ENCODE results near the gene FSTL3. TPM values are rescaled to one million over a fixed set of nuclear protein-coding genes. Genes with fewer than 3 reads are reported as not detected.
"Not testable (repeated sequence)": the region's sequence is repeated elsewhere in the genome, so short reads cannot be mapped to it uniquely, and the experiment has no call there.

The FSTL3 gene
- total RNA-seq, 1 donor: 7.5 TPM

GRCh38 chr19:680287-681028 is 4.3 kb downstream of the FSTL3 start:
- peak; percentile 97 to 98 (median 98) for DNase-seq (ENCODE audit: low read depth in 2 of 3, low spot score in 2 of 3)

- peak in 2 of 3 donors; percentile 92 to 96 for DNase-seq (ENCODE audit: low read depth in 2 of 3, low spot score in 2 of 3)
These were observed 5.1 kb downstream of the FSTL3 start for GRCh38 chr19:681029-682019.

DNA sequence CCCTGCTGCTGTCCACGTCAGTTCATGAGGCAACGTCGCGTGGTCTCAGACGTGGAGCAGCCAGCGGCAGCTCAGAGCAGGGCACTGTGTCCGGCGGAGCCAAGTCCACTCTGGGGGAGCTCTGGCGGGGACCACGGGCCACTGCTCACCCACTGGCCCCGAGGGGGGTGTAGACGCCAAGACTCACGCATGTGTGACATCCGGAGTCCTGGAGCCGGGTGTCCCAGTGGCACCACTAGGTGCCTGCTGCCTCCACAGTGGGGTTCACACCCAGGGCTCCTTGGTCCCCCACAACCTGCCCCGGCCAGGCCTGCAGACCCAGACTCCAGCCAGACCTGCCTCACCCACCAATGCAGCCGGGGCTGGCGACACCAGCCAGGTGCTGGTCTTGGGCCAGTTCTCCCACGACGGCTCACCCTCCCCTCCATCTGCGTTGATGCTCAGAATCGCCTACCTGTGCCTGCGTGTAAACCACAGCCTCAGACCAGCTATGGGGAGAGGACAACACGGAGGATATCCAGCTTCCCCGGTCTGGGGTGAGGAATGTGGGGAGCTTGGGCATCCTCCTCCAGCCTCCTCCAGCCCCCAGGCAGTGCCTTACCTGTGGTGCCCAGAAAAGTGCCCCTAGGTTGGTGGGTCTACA is 6.6 kb downstream of the FSTL3 start:
- no peak for DNase-seq (ENCODE audit: low read depth in 2 of 3, low spot score in 2 of 3)

DNA sequence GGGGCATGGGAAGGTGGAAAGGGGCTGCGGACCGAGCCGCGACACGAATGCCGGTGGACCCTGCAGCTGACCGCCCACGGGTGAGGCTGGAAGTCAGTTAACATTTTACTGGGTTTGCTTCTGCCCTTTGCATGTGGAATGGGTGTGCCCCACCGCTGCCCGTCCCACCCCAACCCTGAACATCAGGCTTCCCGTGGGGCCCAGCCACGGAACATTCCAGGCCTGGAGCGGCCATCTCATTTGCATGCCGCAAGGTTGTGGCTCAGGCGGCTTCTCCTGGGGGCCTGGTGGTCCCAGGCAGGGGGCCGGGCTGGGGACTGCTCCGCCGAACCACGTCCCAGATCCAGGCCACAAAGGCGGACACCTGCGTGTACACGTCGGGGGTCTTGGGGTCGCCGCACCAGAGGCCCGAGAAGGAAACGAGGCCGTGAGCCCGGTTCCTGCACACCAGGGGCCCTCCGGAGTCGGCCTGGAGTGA is 9.3 kb downstream of the FSTL3 start:
- no peak for DNase-seq (ENCODE audit: low read depth in 2 of 3, low spot score in 2 of 3)

- no peak for DNase-seq (ENCODE audit: low read depth in 2 of 3, low spot score in 2 of 3)
These were observed 10.6 kb downstream of the FSTL3 start for GRCh38 chr19:686589-687297.

DNA sequence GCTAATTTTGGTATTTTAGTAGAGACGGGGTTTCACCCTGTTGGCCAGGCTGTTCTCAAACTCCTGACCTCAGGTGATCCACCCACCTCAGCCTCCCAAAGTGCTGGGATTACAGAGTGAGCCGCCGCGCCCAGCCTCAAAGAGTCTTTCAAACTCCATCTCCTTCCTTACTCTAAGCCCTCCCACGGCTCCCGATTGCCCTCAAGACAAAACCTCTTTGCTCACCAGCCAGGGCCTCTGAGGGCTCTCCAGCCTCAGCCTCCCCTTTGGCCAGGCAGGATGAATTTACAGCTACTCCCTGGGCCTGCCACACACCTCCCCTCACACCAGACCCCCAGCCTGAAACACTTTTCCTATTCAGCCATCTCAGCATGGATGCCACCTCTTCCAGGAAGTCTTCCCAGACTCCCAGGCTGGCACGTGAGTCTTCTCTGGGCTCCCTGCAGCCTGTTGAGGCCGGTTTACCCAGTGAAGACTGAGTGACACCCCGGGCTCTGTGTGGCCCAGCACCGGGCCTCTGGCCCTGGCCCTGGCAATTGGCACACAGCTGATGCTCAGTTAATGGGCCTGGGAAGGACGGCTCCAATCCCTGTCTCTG is 11.5 kb downstream of the FSTL3 start:
- no peak for DNase-seq (ENCODE audit: low read depth in 2 of 3, low spot score in 2 of 3)

DNA sequence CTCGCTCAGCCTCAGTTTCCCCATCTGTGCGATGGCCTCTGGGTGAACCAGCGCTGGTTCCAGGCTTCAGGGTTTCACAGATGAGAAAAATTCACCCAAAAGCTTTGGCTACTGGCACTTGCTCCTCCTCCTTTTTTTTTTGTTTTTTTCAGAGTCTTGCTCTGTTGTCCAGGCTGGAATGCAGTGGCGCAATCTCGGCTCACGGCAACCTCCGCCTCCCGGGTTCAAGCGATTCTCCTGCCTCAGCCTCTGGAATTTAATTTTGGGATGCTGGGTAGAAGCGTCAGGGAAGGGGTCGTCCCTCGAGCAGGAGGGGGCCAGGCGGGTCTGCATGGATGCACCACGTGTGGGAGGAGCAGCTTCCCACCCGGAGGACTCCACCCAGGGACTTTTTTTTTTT is 12.0 kb downstream of the FSTL3 start:
- DNase-seq (ENCODE audit: low read depth in 2 of 3, low spot score in 2 of 3): no peak

DNA sequence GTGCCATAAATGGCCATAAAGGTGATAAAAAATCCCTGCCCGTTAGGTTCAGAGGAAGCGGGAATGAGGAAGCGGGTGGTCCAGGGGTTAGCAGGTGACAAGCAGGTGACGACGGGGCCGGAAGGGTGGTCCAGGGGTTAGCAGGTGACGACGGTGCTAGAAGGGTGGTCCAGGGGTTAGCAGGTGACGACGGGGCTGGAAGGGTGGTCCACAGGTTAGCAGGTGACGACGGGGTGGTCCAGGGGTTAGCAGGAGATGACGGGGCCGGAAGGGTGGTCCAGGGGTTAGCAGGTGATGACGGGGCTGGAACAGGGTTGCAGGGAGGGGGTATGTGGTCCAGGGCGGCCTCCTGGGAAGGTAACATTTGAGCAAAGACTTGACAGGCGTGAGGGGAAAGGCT is 12.8 kb downstream of the FSTL3 start:
- no peak for DNase-seq (ENCODE audit: low read depth in 2 of 3, low spot score in 2 of 3)

DNA sequence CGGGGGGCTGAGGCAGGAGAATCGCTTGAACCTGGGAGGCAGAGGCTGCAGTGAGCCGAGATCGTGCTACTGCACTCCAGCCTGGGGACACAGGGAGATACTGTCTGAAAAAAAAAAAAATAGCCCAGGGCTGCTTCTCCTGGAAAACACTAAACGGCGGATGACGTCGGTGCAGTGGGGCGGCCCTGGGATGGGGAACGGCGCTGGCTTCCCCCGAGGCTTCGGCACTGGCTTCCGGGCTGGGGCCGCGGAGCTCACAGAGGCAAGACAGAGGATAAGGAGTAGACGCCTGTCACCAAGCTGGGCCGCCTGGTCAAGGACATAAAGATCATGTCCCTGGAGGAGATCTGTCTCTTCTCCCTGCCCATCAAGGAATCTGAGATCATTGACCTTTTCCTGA is 14.0 kb downstream of the FSTL3 start:
- no peak for DNase-seq (ENCODE audit: low read depth in 2 of 3, low spot score in 2 of 3)

- DNase-seq (ENCODE audit: low read depth in 2 of 3, low spot score in 2 of 3): no peak
These were observed 18.5 kb downstream of the FSTL3 start for GRCh38 chr19:694481-695351.

DNA sequence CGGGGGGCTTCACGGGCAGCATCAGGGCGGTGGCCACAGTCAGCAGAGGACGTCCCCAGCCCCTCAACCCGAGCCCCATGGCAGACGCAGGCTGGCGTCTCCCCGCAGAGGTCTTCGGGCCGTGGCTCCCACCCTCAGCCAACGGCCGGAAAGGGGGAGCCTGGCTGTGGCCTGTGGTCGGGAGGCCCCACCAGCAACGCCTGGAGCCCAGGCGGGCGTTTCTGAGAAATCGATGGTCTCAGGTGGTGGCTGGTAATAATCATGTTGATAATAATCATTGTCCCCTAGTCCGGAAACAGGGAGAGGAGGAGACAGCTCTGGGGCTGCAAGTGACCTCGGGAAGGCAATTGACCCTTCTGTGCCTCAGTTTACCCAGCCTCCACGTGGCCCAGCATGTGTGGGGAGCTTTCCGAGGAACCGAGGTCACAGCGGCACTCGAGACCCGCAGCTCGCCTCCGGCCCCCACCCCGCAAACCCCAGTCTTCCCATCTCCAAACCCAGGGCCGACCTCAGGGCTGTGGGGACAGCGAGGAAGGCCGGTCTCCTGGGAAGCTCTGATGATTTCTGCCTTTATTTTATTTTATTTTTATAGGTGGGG is 19.3 kb downstream of the FSTL3 start, which contains the start of gene PRSS57:
PRSS57 (minus strand) TSS at position 101 of the 598 bp plus-strand sequence; CDS start at position 79, 22 bp downstream.
- peak in 2 of 3 donors; percentile 66 to 71 for DNase-seq (ENCODE audit: low read depth in 2 of 3, low spot score in 2 of 3)

DNA sequence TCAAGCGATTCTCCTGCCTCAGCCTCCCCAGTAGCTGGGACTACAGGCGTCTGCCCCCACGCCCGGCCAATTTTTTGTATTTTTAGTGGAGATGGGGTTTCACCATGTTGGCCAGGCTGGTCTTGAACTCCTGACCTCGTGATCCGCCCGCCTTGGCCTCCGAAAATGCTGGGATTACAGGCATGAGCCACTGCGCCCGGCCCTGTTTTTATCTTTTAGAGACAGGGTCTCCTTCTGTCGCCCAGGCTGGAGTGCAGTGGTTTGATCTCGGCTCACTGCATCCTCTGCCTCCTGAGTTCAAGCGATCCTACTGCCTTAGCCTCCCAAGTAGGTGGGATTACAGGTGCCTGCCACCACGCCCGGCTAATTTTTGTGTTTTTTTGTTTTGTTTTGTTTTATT is 22.3 kb downstream of the FSTL3 start:
- not testable (repeated sequence) for DNase-seq (ENCODE audit: low read depth in 2 of 3, low spot score in 2 of 3)

GRCh38 chr19:699885-700284 is 23.7 kb downstream of the FSTL3 start:
- peak in 2 of 3 donors; percentile 77 to 80 for DNase-seq (ENCODE audit: low read depth in 2 of 3, low spot score in 2 of 3)

GRCh38 chr19:702847-703246 is 26.7 kb downstream of the FSTL3 start:
- DNase-seq (ENCODE audit: low read depth in 2 of 3, low spot score in 2 of 3): not testable (repeated sequence)

- DNase-seq (ENCODE audit: low read depth in 2 of 3, low spot score in 2 of 3): no peak
These were observed 27.1 kb downstream of the FSTL3 start for GRCh38 chr19:703329-703650.

- peak; percentile 32 to 94 (median 90) for DNase-seq (ENCODE audit: low read depth in 2 of 3, low spot score in 2 of 3)
These were observed 27.7 kb downstream of the FSTL3 start for GRCh38 chr19:703651-704446.

DNA sequence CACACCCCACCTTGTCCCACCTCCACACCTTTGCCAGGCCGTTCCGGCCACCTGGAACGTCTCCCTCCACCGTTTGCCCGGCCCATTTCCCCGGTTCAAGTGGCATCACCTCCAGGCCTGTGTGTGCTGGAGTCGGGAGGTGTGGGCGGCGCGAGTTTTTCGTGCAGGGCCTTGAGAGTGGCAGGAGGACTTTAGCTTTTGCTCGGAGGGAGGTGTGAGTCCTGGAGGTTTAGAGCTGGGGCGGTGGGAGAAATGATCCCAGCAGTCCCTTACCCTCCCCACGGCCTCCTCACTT is 28.2 kb downstream of the FSTL3 start:
- DNase-seq (ENCODE audit: low read depth in 2 of 3, low spot score in 2 of 3): no peak
